GM19372 (cell line): ENCODE results near the gene AATK.
"Not testable (repeated sequence)": the region's sequence is repeated elsewhere in the genome, so short reads cannot be mapped to it uniquely, and the experiment has no call there.

Experiments
- ATAC-seq: cut with Tn5 transposase; IDR thresholded peaks from one replicate; pipeline ENCODE4 v1.9.1; 2021; ENCODE audit warnings: mild to moderate bottlenecking, low read depth, moderate library complexity; ENCODE audit not compliant: unreplicated experiment

Gene AATK

DNA sequence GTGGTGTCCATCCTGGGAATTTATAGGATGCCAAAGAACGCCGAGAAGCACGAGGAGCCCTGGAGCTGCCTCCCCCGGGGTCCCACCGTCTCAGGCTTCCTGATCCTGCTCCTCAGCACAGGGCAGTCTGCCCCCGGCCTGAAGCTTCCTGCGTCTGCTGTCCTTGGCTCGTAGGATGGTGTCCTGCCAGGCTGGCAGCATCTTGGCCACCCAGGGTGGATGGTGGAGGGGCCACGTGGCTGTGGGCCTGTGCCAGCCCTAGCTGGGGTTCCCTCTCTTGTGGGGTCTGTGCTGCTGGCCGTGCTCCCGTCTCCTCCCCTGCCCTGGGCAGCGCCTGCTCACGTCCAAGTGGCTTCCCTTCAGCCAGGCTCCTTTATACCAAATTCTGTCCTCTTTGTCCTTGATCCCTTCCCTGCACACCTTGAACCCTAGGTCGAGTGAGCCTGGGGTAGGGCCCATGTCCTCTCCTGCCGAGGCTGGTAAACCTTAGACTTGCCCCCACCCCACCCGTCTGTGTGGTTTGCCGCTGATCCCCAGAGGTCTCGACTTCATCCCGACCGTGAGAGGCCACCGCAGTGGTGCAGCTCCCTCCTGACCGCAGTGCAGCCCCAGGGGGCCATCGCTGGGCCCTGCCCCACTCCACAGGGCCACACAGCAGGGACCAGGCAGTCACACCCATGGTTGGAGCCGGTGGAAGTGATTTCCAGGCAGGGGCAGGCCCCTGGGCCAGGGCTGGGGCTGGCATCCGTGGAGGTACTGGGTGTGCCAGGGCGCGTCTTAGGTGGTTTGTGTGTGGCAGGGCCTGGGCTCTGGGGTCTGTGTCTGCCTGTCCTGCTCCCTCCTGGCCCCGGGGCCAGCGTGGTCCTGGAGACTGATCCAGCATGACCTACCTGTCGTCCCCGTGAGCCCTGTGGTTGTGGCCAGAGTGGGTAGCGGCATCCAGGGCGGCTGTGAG lies 84.5 kb downstream of the AATK start:
- ATAC-seq, result no peak

DNA sequence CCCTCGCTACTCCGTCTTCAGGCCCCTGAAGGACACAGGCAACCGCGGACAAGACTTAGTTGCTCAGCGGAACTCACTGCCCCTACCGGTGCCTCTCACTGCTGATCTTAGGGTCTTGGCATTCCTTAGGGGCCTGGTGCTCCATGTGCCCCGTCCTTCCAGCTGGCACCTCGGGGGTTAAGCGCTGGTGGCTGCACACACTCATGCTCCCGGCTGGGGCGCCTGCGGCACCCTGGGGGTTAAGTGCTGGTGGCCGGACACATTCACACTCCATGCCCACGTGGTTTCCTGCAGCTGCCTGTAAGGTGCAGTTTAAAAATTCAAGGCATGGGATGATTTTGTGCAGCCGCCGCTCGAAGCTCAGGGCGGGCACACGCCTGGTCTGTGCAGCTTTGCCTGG lies 86.0 kb downstream of the AATK start:
- ATAC-seq, result no peak

DNA sequence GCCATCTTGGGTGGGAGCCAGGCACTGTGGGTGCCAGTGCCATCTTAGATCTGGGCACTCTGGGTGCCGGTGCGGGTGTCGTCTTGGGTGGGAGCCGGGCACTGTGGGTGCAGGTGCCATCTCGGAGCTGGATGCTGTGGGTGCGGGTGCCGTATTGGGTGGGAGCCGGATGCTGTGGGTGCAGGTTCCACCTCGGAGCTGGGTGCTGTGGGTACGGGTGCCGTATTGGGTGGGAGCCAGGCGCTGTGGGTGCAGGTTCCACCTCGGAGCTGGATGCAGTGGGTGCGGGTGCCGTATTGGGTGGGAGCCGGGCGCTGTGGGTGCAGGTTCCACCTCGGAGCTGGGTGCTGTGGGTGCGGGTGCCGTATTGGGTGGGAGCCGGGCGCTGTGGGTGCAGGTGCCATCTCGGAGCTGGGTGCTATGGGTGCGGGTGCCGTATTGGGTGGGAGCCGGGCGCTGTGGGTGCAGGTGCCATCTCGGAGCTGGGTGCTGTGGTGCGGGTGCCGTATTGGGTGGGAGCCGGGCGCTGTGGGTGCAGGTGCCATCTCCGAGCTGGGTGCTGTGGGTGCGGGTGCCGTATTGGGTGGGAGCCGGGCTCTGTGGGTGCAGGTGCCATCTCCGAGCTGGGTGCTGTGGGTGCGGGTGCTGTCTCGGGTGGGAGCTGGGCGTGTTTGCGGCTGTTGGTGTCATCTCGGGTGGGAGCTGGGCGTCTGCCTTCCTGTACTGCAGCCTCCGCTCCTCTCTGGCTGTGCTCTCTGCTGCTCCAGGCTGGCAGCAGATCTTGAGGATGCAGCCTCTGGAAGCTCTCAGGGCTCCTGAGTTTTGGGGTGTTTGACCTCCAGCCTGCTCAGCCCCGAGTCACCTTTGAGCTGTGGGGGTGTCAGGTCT lies 87.8 kb downstream of the AATK start:
- not testable (repeated sequence) for ATAC-seq

DNA sequence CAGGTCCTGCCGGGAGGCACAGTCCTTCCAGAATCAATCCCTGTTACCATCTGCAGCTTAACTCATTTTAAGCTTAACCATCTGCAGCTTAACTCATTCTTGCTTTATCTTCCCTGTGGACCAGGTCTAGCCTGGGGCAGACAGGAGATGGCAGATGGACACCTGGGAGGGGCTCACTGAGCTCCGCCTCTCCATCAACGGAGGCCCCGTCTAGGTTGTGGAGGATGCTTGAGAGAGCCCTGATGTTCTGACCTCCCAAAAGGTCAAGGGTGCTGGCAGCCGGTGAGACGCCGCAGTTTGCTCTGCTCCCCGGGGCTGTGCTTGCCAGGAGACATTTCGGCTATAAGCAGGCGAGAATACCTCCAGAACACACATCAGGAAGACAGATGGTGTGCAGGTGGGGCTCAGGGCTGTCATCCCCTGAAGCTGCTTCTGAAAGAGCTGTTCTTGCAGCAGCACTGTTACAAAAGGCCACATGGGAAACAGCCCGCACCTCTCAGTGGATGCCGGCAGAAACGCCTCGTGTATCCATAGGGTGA lies 89.8 kb downstream of the AATK start:
- no peak for ATAC-seq

DNA sequence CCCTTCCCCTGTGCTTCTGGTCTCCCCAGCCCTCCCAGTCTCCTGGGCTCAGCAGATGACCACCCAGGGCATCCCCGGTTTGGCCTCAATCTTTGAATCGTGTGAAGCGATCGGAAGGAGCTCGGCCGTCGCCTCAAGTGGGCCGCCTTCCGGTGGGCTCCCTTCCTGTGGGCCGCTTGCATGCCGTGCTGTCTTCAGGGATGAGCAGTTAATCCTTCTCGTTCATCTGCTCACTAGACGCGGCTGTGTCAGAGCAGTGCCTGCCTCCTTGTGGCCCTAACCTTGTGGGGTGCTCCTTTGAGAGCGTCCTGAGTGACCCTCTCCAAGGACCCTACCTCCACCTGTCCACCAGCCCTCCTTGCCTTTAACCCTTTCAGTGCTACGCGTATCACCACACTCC lies 90.7 kb downstream of the AATK start:
- no peak for ATAC-seq

DNA sequence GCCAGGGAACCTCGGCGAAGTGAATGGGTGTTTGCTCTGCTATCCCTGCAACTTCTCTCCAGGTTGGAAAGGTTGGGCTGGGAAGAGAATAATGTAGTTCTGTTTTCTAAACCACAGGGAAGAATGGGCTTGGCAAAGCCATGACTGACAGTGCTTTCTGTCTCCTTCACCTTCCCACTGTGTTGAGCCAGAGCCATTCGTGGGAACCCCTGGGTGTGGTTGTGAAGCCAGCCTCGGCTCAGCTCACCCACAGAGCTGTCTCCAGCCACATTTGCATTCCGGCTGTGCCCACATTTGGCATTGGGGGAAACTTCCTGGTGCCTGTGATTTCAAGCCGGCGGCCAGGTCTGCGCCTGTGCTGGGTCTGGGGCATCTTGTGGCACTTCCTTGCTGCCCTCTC lies 91.1 kb downstream of the AATK start:
- no peak for ATAC-seq

DNA sequence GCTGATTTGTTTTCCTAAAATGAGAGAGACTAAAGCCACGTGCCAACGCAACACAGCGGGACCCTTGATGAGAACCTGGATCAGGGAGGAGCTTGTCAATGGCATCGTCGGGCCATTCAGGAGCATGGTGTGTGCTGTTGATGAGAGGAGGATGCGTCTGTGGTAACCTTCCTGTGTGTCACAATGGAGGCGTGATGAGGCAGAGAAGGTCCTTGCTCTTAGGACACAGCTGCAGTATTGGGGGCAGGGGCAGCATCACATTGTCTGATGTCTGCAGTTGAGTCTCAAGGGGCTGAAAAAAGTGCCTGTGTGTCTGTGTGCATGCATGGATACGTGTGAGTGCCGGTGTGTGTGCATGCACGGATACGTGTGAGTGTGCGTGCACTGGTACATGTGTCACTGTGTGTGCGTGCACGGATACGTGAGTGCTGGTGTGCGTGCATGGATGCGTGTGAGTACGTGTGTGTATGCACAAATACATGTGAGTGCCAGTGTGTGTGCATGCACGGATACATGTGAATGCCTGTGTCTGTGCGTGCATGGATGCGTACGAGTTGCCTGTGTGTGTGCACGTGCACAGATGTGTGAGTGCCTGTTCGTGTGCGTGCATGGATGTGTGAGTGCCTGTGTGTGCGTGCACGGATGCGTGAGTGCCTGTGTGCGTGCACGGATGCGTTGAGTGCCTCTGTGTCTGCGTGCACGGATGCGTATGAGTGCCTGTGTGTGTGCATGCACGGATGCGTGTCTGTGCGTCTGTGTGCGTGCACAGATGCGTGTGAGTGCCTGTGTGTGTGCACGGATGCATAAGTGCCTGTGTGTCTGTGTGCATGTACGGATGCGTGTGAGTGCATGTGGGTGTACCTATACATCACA lies 91.8 kb downstream of the AATK start:
- no peak for ATAC-seq

DNA sequence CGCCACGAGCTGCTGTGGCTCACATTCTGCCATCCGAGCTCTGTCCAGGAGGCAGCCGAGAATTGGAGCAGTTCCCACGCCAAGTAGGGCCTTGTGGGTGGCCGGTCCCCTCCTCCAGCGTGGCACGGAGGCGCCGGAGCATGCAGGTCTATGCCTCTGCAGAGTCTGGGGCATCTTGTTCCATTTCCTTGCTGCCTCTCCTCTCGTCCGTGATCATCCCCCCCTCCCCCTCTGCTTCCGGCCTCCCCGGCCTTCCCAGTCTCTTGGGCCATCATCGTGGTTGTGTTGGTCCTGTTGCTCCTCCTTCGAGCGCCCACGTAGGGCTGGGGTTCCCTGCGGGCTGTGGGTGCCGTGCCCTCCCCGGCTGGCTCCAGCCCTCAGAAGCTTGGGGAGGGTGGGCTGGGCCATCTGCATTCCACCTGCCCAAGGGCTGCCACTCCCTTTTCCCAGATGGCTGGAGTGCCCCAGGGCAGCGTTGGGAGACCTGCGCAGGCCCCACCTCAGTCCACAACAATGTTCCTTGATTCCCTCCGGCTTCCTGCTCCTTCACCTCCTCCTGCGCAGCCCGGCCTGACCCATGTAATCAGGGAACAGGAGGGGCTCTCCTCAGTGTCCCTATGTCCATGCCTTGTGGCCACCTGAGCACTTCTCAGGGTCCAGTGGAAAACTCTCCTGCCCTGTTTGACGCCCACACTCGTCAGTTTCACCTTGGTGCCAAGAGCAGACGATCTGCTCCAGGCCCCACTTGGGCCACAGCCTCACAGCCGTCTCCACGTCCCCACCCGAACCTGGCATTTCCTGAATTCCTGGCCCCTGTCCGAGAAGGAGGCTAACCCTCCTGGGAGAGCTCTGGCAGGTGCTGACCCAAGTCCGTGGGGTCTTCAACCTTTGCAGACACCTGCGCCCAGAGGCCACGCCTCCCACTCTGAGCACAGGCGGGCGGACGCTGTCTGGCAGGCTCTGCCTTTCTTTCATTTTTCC lies 94.0 kb downstream of the AATK start:
- ATAC-seq, result no peak

DNA sequence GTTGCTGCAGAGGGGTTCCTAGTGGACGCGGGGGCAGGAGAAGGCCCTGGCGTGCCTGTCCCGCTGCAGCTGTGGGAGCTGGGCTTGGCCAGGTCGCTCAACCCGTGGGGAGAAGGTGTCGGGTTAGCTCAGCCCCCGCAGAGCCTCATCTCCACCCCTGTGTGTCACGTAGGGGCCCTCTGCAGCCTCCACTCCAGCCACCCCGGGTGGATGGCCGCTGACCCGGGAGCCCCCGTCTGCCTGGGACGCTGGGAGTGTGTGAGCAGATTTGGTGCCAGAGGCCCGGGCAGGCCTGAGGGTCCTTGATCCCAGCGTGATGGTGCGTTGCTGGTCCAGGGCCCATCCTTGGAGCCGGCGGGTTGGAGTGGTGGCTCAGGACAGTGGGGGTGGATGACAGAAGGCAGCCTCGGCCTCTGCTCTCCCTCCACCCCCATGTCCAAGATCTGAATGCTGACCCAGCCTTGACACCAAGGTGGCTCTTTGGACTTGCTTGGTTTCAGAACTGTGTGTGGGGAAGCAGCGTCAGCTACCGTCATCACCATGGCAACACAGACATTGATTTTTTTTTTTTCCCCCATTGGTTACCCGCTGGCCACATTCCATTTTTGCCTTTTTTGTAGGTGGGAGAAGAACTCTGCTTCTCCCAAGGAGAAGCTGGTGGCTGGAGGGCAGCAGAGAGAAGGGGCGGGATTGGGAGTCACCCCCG lies 95.3 kb downstream of the AATK start:
- ATAC-seq, result no peak

DNA sequence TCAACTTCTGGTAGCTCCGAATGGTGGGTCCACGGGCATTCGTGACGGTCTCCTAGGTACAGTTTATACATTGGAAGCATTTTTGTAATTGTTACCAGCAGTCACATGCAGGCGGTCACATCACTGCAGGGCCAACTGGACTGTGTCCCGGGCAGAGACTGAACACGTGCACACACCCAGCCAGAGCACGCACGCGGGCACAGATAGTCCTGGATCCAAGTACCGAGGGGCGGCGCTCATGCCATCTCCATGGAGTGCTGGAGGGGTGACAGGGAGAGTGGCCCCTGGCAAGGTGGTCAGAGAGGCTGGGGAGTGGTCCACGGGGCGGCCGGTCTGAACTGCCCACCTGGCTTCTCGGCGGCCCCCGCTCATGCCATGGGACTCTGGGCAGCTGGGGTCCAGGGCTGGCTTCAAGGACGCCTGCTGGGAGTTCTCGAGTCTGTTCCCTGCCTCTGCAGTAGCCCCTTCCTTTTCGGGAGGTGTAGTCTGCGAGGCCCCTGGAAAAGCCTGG lies 96.8 kb downstream of the AATK start:
- no peak for ATAC-seq

DNA sequence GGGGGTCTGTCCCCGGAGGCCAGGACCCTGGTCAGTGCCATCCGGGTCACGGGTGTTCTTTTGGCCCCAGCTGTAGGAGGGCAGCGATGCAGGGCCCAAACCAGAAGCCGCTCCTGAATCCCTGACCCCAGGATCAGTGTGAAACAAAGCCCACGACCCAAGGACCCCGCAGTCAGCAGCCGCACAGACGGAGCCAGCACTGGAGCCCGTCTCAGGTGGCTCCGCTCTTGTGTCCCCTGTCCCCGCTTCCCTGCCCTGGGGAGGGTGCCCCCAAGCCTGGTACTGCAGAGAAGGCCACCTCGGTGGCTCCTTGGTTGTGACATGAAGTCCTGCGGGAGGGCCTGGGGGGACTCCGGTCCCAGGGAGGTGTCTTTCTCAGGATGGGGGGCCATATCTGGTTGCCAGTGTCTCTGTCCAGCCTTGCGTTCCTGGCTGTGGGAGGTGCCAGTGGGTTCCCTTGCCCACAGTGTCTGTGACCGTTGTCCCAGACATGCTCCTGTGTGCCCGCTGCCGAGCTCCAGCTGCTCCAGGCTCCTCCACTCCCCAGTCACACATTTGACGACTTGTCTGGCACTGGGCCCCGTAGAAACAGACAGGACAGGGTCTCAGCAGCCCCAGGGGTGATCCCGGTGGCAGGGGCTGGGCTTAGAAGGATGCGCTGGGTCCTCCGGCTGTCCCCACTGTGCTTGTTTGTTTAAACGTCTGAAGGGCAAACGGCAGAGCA lies 97.4 kb downstream of the AATK start:
- ATAC-seq, result no peak

DNA sequence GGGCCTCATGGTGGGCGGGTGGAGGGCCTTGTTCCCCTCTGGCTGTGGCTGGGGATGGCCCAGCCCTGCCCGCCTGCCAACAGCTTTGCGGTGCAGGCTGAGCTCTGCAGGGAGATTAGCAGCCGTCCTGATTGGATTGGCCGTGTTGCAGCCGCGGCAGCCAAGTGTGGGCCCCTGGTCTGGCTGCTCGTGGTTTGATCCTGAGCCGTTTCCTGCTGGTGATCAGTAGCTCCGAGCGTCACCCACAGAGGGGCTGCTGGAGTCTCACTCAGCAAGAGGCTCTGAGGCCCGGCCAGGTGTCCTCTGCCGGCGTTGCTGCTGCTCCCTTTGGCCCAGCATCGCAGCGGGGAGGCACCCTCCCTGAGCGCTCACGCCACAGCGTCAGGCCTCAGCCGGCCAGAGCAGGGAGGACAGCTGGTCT lies 98.6 kb downstream of the AATK start:
- ATAC-seq, result no peak
